Lung (tissue), 12 donors: Measurements from ENCODE around the gene ECT2. TPM values are rescaled to one million over a fixed set of nuclear protein-coding genes. Genes with fewer than 3 reads are reported as not detected.

Experiments used
- ATAC-seq: fragments of 200-7000 bp; cut with Tn5 transposase; one replicate; pipeline ENCODE4 v1.9.1; 2020; ENCODE audit warnings: moderate number of reproducible peaks; ENCODE audit not compliant: insufficient read depth, low FRiP score
- DNase-seq, 3 donors: peaks; one replicate each; pipeline ENCODE4 v3.0.0-alpha.2; 2013 to 2017
- H3K27ac ChIP-seq, 2 donors: one replicate each; pipeline ENCODE4 v1.5.1; 2013; ENCODE audit warnings: mild to moderate bottlenecking in 2 of 2, moderate library complexity in 2 of 2, control low read depth in 1 of 2, inconsistent platforms in 1 of 2, low read depth in 1 of 2, low read length in 1 of 2
- H3K27me3 ChIP-seq, 3 donors: one replicate each; pipeline ENCODE4 v1.5.1; 2013; ENCODE audit warnings: low read length in 2 of 3; ENCODE audit not compliant: control insufficient read depth in 3 of 3, insufficient read depth in 3 of 3
- H3K36me3 ChIP-seq, 4 donors: one replicate each; pipeline ENCODE4 v1.5.1; 2013; ENCODE audit warnings: low read length in 4 of 4, mild to moderate bottlenecking in 1 of 4, moderate library complexity in 1 of 4; ENCODE audit not compliant: control insufficient read depth in 4 of 4, insufficient read depth in 4 of 4
- H3K4me1 ChIP-seq, 5 donors: one replicate each; pipeline ENCODE4 v1.5.1; 2013; ENCODE audit warnings: low read length in 5 of 5, mild to moderate bottlenecking in 2 of 5, moderate library complexity in 1 of 5; ENCODE audit not compliant: control insufficient read depth in 5 of 5, insufficient read depth in 5 of 5
- H3K4me3 ChIP-seq: one replicate; pipeline ENCODE4 v1.5.1; 2013; ENCODE audit warnings: mild to moderate bottlenecking, control low read depth, moderate library complexity
- H3K9ac ChIP-seq, 2 donors: one replicate each; pipeline ENCODE4 v1.5.1; 2013; ENCODE audit warnings: low read length in 2 of 2, control low read depth in 1 of 2; ENCODE audit not compliant: insufficient read depth in 1 of 2
- H3K9me3 ChIP-seq, 4 donors: one replicate each; pipeline ENCODE4 v1.5.1; 2013; ENCODE audit warnings: low read length in 3 of 4, mild to moderate bottlenecking in 1 of 4, moderate library complexity in 1 of 4; ENCODE audit not compliant: control insufficient read depth in 4 of 4, insufficient read depth in 3 of 4
- CTCF ChIP-seq: IDR thresholded peaks from 2 replicates; pipeline ENCODE4 v1.5.1; 2012; ENCODE audit warnings: mild to moderate bottlenecking; ENCODE audit errors: control extremely low read depth, extremely low read depth
- WGBS, 2 donors: extraction: QIAGEN DNeasy Blood & Tissue Kit; methylation state at CpG; one replicate each; pipeline ENCODE4 v1.1.7; 2013; 5-methylcytosine and 5-hydroxymethylcytosine counted together
- polyA plus RNA-seq, 2 donors: library from polyadenylated mRNA; stranded (reverse); fragments of 200-250 nt; gene quantifications; one replicate each; pipeline ENCODE4 v1.2.1, GENCODE V29; 2013
- total RNA-seq, 2 donors: library from RNA; depleted of rRNA in 1 of 2; stranded (reverse); fragments of >200 nt in 1 of 2; gene quantifications; one replicate each; pipeline ENCODE4 v1.2.1, GENCODE V29; 2014 to 2021
- donor health status: control.
- donor health status: control.
- donor health status: Bipolar disorder and iron deficiency.
- donor health status: healthy.
- donor health status: DM: yes; HTN: yes; CAD: no.

The ECT2 gene
- total and polyA plus RNA-seq, 4 donors = 4.2 to 19.5 (median 8.5) TPM

DNA sequence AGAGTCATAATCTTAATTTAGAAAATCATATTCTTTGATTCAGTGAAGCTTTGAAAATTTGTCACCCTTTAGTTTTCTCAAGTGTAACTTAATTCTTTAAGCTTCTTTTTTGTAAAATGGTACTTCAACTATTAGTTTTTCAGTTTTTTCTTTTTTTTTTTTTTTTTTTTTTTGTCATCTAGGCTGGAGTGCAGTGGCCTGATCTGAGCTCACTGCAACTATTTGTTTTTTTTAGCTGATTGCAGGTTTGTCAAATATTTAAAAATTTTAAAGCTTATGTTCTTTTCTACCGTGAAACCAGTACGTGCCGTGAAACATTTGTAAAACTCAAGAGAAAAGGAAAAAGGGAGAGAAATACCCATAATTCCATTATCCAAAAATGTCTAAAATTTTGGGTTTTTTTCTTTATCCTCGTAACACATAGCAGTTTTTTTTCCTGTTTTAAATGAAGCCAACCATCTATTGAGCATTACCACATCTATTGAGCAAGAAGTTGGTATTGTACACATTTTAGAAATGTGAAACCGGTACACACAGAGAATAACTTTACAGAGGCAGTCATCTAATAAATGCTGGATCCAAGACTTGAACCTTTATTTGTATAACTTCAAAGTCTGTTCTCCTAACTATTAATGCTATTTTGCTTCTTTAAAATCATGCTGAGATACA, 25.7 kb downstream of the ECT2 start:
- Histone ChIP-seq H3K4me3 (no peak overlapping the region), H3K36me3 (peaks cover 0 to 6% (median 4%) of the 10 kb centered on the region in 4 donors), H3K4me1 (no peaks in the 10 kb centered on the region), H3K27ac (no peak overlapping the region), H3K9ac (no peak overlapping the region), H3K9me3 (no peaks in the 10 kb centered on the region), H3K27me3 (no peaks in the 10 kb centered on the region)
- peak in 1 of 3 donors; percentile 15 for DNase-seq
- WGBS, 2 donors = 75 to 88% methylated on average over 5 of the region's 5 CpGs
- no peak for TF ChIP-seq CTCF
- no peak for ATAC-seq

DNA sequence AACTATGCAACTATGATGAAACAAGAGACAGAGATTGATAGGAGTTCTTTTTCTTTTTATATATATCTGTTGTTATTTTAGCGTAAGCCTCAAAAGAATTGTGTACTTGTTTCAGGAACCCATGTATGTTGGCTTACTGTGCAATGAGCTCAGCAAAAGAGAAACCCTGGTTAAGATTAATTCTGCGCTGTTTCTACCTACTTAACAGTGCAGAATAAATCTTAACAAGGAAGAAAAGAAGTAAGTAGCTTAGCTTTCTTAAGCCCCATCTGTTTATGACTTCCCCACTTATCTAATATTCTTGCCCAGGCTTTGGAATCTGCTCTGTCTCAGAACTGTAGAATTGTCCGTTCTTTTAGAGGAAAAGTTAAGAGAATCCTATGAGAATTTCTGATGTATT, 27.4 kb downstream of the ECT2 start:
- Histone ChIP-seq H3K4me3 (no peak overlapping the region), H3K9me3 (no peaks in the 10 kb centered on the region), H3K27ac (no peak overlapping the region), H3K36me3 (peaks cover 0 to 8% (median 4%) of the 10 kb centered on the region in 4 donors), H3K4me1 (no peaks in the 10 kb centered on the region), H3K27me3 (no peaks in the 10 kb centered on the region), H3K9ac (no peak overlapping the region)
- ATAC-seq = no peak
- TF ChIP-seq CTCF = no peak
- 97 to 99% methylated on average over 3 of the region's 3 CpGs for WGBS, 2 donors
- DNase-seq = no peak

- Histone ChIP-seq H3K36me3 (peaks cover 0 to 4% (median 1%) of the 10 kb centered on the region in 4 donors), H3K4me1 (no peaks in the 10 kb centered on the region), H3K9me3 (no peaks in the 10 kb centered on the region), H3K27me3 (no peaks in the 10 kb centered on the region), H3K27ac (no peak overlapping the region), H3K4me3 (no peak overlapping the region), H3K9ac (no peak overlapping the region)
- DNase-seq = no peak
- no peak for ATAC-seq
- WGBS, 2 donors = 86 to 97% methylated on average over 2 of the region's 2 CpGs
- TF ChIP-seq CTCF = no peak
These were observed 31.7 kb downstream of the ECT2 start for GRCh38 chr3:172782235-172782634.

DNA sequence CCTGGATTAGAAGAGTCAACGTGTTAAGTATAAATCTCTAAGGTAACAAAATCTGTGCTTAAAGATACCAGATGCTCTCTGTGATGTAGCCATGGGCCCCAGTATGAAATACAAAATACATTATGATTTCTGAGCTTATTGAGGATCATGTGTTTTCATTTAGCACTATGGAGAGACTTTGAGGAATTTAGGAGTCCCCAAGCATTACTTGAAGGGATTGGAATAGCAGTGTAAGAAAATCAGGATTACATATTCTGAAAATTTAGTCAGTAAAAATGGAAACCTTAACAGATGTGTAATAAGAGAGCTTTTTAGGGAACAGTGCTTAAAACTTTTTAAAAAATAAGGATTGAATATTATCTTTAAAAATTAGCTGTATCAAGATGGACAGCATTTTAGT, 35.5 kb downstream of the ECT2 start:
- Histone ChIP-seq H3K36me3 (peaks cover 0 to 17% (median 4%) of the 10 kb centered on the region in 4 donors), H3K9me3 (no peaks in the 10 kb centered on the region), H3K4me3 (no peak overlapping the region), H3K9ac (no peak overlapping the region), H3K27me3 (no peaks in the 10 kb centered on the region), H3K27ac (no peak overlapping the region), H3K4me1 (no peaks in the 10 kb centered on the region)
- DNase-seq (no peak), ATAC-seq (no peak)
- TF ChIP-seq CTCF = no peak
- 97 to 99% methylated on average over 1 of the region's 1 CpG for WGBS, 2 donors
